Suprapubic skin (tissue), 4 donors: ENCODE measurements around the gene HLA-DOA.

Source experiments
- POLR2A ChIP-seq, 2 donors: fragments of 450-650 bp; IDR thresholded peaks; one replicate each; pipeline ENCODE4 v1.6.1; 2017; ENCODE audit warnings: antibody characterized with exemption in 2 of 2, mild to moderate bottlenecking in 2 of 2, moderate library complexity in 2 of 2
- POLR2AphosphoS5 ChIP-seq, 3 donors: sonication (generic); formaldehyde crosslinking; IDR thresholded peaks; one replicate each; pipeline ENCODE4 v1.6.1; 2017; ENCODE audit warnings: antibody characterized with exemption in 3 of 3

DNA sequence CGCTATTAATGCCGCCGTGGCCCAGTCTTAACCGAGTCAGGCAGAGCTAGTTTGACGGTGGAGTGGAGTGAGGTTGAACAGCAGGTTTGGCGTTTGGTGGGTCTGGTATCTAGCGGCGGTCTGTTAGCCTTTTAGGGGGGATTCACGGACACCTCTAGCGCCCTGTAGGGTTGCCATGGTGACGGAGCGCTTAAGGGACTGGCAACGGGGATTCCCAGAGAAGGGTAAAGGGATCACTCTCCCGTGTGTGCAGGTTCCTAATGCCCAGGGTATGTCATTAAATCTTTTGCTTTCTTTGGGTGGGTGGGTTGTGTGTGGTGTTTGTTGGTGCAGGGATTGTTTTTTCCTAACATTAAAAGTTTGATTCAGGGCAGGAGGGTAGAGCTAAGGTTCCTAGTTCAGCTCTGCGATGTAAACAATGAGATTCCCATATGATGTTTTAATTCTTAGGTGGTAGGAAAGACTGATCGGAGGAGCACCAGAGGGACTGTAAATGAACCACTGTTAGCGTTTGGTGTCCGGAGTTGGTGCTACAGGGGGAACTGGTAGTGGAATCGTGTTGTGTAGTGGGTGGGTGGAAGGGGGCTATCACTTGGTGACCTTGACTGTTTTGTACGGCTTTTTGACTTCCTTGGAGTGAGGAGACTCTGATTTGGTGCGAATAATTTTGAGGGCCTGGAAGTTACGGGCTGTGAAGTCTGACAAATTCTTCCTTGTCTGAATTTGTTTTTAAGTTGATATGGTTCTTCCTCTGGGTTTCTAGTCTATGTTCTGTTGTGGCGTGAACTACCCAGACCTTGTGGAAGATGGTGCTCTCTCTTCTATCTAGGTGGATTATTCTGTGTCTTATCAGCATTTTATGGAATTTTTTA lies 36.0 kb downstream of the HLA-DOA start:
- no peak for TF ChIP-seq POLR2A (IDR thresholded peaks at IDR 0.05)
- TF ChIP-seq POLR2AphosphoS5 (IDR thresholded peaks at IDR 0.05), result no peak
